Hepatic stellate cell (primary cell): ENCODE measurements around the gene CLTB.
"Not testable (repeated sequence)": the region's sequence is repeated elsewhere in the genome, so short reads cannot be mapped to it uniquely, and the experiment has no call there.

Experiments
- DNase-seq: peaks from one replicate; pipeline ENCODE4 v3.0.0; 2011; ENCODE audit warnings: low spot score

The CLTB gene

GRCh38 chr5:176415952-176416924 is at the start of gene CLTB:
Gene CLTB (minus strand): TSS chr5:176416539. CDS start chr5:176416363, 176 bp downstream.
- DNase-seq: peak; percentile 88

GRCh38 chr5:176463113-176463764 is 46.9 kb upstream of the CLTB start:
- no peak for DNase-seq

GRCh38 chr5:176461349-176461748 is 45.0 kb upstream of the CLTB start:
- no peak for DNase-seq

GRCh38 chr5:176458904-176459561 is 42.7 kb upstream of the CLTB start:
- DNase-seq: no peak

GRCh38 chr5:176454724-176455394 is 38.5 kb upstream of the CLTB start:
- DNase-seq: no peak

- no peak for DNase-seq
Measured at GRCh38 chr5:176450077-176450476, 33.7 kb upstream of the CLTB start.

- peak; percentile 99 for DNase-seq
Measured at GRCh38 chr5:176447978-176448608, 31.8 kb upstream of the CLTB start, which contains the start of gene FAF2. Gene FAF2 (plus strand): TSS chr5:176448385. CDS start chr5:176448408, 23 bp downstream.

- DNase-seq: peak; percentile 40
Measured at GRCh38 chr5:176447591-176447977, 31.2 kb upstream of the CLTB start.

- DNase-seq: no peak
Measured at GRCh38 chr5:176446884-176447590, 30.7 kb upstream of the CLTB start.

GRCh38 chr5:176446028-176446665 is 29.8 kb upstream of the CLTB start:
- no peak for DNase-seq

GRCh38 chr5:176444742-176445141 is 28.4 kb upstream of the CLTB start:
- no peak for DNase-seq

- DNase-seq: not testable (repeated sequence)
Measured at GRCh38 chr5:176442911-176443310, 26.6 kb upstream of the CLTB start.

- no peak for DNase-seq
Measured at GRCh38 chr5:176441921-176442323, 25.6 kb upstream of the CLTB start.

GRCh38 chr5:176440927-176441706 is 24.8 kb upstream of the CLTB start:
- DNase-seq: no peak

GRCh38 chr5:176438959-176439757 is 22.8 kb upstream of the CLTB start:
- DNase-seq: peak; percentile 54

- DNase-seq: no peak
Measured at GRCh38 chr5:176436656-176437055, 20.3 kb upstream of the CLTB start.

- no peak for DNase-seq
Measured at GRCh38 chr5:176432707-176433106, 16.4 kb upstream of the CLTB start.

- no peak for DNase-seq
Measured at GRCh38 chr5:176429972-176430371, 13.6 kb upstream of the CLTB start.

- DNase-seq: no peak
Measured at GRCh38 chr5:176427971-176428370, 11.6 kb upstream of the CLTB start.
